Left hindlimb (tissue), 1 donor: Measurements from ENCODE around the gene MSI2.

Experiments
- DNase-seq: peaks from one replicate; pipeline ENCODE4 v3.0.0-alpha.2; 2018

Gene MSI2

DNA sequence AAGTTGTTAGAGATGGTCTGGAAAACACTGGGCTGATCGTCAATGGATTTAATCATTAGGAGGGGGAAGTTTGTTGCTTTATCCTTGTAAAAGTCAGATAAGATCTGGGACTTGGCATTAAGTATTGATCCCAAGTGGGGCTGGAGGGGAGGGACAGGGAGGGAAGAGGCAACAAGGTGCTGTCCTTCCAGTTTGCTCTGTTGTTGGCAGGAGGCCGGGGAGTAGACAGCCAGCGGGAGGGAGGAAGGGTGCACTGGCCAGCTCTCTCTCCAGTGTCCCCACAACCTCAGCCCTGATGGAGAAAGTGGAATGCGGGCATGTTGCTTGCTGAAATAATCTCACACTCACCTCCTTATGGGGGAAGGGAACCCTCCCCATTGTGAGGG, 278.5 kb downstream of the MSI2 start:
- no peak for DNase-seq

DNA sequence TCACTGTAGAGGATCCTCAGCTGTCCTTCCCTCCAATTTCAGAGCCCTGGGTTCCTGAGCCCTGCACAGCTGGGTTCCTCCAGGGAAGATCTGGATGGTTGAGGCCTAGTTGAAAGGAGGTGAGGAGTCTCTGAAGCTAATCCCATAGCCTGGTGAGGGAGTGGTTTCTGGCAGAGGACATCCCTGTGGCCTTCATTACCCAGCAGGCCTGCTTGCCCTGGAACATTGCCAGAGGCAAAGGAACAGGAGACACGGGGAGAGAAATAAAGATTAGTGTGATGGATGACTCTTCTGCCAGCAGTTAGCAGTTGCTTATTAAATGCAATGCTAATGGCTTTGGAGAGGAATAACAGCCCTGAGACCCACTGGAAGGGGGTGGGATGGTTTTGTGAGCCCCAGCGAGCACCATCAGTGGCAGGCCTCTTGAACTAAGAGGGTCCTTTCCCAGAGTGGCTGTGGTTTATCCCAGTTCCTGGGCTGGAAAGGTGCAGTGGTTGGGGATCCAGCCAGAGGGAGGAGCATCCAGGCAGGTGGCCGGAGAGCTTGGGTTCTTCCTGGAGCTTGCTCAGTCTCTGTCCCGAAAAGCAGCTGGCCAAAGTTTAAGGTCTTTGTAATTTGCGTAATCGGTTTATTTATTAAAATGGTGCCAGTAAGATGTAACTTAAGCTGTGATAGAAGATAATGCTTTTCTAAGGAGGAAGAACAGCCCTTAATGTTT, 279.1 kb downstream of the MSI2 start:
- no peak for DNase-seq

DNA sequence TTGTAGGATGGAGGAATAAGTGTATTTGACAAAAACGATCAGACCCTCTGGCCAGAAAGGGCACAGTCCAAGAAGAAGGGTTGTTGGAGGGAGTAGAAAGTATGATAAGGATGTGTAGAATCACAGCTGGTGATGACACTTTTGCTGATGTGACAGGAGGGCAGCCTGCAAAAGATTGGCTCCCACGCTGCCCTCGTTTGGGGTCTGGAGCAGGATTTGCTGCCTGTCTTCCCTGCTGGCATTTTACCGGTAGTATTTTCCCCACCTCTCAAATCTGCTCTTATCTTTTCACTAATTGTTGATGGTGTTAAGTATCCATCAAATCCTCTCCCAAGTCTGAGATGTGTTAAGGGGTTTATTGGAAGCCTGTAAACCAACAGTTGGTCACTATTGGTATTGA, 280.0 kb downstream of the MSI2 start:
- no peak for DNase-seq

DNA sequence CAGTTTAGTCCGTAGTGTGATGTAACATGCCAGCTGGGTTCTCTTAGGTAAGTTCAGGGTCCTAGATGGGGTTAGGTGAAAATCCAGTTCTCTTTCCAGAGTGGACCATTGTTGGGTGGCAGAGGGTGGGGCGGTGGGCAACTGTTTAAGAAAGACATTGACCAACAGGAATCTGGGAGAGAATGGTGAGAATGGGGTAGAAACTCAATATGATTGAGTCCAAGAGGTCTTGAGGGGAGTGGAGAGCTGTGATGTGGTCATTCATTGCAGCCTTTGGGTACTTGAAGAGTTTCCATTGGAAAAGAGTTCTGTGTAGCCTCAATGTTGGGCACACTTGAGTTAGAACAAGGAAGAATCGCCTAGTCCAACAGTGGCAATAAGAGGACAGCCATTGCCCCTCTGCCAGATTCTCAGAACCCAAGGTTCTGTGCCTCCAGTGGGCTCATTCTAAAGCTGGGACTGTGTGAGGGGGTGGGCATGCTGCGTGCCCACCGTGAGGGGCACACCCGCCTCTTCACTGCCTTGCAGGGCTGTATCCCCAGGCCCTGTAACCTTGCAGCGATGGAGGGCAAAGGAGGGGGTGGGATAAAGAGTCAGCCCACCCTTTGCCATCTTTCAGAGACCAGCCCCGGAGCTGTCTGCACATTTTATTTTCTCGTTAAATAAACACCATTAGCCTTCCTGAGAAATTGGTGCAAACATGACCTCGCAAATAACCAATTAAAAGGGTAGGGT, 280.6 kb downstream of the MSI2 start:
- no peak for DNase-seq

DNA sequence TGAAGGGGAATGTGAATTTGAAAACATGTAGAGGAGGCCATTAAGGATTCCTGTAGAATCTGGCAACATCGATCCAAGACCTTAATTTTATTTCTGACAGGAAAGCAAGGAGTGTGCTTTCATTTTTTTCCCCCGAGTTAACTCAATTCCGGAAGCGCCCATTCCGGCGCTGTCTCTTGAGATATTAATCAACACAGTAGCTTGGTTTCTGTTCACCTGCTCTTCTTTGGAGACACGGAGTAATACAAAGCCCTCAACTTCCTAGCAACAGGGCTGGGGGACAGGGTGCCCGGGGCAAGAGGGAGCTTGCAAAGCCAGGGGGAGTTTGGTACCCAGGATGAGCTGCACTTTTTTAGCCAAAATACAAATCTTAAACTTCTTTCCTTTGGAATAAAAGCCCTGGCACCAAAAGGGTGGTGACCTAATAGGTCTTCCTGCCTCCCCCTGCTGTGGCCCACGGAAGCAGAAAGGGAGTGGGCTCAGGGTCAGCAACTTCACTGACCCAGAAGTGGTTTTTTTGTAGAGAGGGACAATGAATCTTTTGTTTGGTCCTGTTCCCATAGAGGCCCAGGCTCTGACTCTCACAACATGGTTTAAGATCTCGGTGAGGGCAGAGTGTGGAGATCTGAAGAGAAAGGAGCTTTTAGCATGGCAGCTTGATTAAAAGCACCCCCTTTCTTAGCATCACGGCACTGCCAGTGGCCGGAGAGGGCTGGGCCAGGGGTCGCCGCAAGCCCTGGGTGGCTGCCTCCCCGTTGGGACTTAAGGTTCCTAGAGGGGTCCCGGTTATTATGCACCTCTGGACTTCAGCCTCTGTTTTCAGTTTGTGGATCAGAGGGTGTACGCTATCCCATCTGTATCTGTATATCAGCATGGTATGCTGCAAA, 281.4 kb downstream of the MSI2 start:
- no peak for DNase-seq

DNA sequence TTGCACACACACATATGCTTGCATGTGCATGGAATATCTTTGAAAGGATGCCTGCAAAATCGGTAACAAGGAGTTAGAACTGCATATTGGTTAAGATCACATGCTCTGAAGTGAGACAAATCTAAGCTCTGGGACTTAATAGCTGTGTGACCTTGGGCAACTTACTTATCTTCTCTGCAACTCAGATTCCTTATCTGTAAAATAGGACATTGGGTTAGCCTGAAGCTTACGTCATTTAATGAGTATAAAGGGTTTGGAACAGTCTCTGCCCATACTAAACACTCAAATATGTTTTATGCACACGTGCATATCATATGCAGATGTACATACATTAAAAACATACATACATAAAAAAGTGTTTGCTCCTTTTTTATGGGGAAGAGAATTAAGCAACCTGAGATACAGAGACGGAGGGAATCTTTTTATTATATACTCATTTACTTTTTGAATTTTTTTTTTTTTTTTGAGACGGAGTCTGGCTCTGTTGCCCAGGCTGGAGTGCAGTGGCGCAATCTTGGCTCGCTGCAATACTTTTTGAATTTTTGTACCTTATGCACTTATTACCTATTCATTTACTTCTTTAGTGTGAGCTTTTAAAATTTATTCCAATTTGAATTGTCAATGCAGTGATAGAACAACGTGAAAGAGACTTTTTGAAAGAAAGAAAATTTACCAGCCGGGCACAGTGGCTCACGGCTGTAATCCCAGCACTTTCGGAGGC, 282.6 kb downstream of the MSI2 start:
- no peak for DNase-seq

DNA sequence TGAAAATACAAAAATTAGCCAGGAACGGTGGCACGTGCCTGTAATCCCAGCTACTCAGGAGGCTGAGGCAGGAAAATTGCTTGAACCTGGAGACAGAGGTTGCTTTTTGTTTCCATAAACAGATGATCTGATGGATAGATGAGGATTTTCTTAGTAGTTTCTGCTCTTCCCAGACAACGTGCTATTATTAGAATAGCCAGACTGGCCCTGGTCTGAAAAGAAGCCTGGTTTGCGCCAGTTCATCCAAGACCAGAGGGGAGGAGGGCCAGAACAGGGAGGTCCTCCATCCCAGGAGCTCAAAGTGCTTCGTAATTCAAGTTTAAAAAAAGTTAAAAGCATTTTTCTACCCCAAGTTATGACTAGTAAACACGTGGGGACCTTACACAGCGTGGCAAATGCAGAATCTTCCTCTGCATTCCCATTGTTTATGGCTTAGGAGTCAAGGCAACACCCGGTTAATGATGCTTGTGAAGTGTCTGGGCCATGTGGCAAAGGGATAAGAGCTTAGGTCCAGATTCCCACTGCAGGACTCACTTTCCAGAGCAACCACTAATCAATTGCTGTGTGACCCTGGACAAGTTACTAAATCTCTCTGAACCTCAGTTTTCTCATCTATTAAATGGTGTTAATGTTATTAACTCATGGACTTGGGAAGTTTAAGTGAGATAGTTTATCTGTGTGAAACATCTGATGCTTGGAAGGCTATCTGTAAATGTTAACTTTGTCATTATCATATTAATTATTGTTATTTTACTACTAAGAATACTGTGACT, 283.4 kb downstream of the MSI2 start:
- no peak for DNase-seq

DNA sequence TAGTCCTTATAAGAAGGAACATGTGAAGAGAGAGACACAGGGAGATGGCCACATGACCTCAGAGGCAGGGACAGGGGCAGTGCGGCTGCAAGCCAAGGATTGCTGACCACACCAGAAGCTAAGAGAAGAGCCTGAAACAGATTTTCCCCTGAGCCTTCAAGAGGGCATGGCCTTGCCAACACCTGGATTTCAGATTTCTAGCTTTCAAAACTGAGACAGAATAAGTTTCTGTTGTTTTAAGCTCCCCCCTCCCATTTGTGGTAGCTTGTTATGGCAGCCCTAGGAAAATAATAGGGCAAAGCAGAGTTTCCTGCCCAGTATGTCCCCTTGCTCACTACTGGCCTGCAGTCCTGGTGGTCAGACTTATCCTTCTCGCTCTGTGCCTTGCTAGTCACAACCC, 284.3 kb downstream of the MSI2 start:
- DNase-seq: no peak

DNA sequence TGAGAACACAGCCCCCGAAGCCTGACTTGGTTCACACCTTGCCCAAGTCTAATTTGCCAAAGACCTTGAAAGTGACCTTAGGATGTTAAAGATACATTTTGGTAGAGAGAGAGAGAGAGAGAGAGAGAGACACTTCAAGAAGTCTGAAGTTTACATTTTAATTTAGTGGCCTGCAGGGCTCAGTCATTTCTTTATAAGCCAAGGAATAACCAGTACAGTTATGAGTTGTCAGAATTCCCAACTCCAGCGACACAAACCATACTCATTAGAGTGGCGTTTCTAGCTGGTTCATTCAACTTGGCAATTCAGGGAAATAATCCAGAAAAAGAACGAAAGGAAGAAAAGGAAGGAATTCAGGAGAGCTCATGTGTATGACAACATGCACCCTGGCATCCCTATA, 284.7 kb downstream of the MSI2 start:
- no peak for DNase-seq

DNA sequence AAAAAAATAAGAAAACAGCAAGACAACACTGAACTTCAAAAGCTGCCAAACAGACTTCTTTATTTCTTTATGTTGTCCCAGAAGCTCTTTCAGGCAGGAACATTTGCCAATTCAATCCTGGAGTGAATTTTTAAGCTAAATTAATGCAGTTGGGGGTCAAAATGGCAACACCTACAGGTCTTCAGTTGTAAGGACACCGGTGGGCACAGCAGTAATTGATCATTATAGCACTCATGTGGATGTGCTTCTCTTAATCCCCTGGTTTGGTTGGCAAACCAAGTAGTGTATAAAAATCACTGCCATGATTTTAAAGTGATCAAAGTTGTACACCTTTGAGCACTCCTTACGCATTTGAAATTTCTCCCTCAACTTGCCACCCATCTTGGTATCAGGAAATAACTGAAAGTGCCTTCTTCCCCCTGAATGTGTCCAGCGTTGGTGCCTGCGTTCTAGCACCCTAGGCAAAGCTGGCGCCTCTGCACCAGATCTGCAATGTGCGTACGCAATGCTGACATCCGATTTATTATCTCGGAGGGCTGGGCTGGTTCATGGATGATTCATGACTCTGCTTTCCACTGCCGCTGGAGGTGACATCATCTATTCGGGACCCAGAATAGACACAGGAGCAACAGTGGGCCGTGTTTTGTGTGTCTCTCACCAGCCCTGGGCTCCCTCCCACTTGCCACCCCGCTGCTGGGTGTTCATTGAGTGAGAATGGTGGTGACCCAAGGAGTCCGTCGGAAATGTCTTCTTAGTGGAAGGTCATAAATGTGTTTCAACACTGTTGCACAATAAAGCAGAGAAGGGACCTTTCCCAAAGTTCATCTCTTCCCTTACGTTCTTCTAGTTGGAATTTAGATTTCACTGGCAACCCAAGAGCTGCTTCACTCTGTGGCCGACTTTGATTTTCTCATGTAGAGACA, 285.4 kb downstream of the MSI2 start:
- no peak for DNase-seq

DNA sequence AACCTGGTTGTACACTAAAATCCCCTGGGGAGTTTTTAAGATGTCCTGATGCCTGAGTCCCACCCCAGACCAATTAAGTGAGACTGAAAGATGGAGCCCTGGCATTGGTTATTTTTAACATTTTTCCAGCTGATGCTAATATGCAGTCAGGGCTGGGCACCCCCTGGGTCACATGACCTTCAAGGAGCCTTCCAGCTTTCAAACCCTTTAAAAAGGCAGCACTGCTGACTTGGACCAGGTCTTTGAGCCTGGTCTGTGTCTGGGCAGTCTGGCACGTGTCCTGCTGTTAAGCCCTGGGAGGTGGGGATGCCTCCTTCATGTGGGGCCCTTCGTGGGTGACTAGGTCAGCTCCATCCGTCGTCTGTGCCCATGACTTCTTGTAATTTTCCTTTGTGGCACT, 286.2 kb downstream of the MSI2 start:
- no peak for DNase-seq

DNA sequence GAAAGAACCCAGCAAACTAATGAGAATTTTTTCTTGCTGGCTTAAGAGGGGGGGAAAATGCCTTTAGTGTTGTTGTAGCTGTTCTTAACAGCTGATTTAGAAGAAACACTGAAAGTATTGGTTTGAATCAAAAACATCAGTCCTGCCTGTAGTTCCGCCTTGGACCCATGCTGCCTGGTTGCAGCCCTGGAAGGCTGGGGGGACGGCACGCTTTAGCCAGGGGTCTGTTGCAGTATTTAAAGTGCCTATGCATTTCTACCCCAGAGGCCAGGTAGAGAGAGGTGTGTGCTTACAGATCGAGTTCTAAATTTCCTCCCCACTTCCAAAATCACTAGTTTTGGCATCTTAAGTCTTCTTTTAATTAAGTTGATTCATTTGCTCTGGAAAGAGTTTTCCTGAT, 286.9 kb downstream of the MSI2 start:
- no peak for DNase-seq

DNA sequence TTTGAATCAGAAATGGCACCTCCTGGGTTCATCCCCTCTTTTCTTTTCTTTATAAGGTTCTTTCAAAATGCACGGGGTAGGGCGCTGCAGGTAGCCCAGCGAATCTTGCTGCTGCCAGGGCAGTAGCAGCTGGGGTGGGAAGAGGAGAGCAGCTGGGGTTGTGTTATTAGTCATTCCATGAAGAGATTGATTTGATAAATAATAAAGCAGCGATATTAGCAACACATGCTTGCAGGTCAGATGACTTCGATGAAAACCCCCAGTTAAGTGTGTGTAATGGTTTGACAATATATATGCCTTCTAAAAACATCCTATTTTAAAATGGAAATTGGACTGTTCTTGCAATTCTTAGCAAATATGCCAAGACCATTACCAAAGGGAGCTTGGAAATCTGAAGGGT, 288.1 kb downstream of the MSI2 start:
- no peak for DNase-seq

DNA sequence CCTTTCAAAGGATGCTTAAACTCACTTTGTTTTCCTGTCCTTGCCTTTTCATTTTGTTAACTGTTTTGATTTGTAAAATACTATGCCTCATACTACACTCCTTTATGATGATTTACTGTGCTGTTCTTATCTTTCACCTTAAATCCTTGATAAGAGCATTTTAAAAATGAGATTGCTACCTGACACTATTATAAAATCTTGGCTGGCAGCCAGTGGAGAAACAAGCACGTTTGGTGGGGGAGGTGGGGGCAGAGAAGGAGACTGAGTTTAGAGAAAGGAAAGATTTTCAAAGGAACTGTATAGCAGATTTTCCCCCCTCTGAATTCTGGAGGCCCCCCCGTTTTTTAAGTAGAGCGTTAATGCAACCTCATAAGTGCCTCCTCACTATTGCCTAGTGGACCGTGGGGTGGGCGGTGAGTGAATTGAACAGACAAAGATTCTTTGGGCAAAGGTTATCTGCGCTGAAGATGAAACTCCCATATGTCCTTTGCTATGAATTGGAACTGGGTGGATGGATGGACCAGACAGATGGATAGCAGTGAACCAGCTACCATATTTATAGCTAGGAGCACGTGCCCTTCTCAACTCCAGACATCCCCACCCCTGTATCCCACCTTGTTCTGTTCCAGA, 288.6 kb downstream of the MSI2 start:
- DNase-seq: no peak

DNA sequence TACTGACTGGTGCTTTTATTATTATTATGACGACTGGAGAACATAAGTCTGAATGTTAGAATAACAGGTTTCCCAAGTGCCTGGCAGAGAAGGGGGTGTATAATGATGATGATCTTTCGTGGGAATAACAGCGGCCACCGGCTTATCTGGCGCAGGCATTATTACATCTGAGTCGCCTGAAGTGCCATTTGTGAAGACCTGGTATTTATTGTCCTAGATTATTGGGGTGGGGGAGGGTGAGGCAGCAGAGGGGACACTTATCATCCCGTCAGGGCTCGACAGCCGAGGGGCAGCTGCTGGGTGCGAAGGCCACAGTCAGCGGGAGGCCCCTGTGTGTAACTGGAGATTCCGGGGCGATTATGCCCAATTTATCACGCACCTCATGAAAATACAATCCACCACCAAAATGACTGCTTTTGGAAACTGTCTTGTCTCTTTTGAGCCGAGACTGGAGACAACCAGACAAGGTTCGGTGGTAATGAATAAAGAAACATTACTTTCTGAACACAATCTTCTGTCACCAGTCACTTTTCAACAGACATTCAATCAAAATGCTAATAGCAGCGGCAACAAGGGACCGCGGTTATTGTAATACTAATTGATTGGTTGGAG, 289.5 kb downstream of the MSI2 start:
- DNase-seq: no peak

DNA sequence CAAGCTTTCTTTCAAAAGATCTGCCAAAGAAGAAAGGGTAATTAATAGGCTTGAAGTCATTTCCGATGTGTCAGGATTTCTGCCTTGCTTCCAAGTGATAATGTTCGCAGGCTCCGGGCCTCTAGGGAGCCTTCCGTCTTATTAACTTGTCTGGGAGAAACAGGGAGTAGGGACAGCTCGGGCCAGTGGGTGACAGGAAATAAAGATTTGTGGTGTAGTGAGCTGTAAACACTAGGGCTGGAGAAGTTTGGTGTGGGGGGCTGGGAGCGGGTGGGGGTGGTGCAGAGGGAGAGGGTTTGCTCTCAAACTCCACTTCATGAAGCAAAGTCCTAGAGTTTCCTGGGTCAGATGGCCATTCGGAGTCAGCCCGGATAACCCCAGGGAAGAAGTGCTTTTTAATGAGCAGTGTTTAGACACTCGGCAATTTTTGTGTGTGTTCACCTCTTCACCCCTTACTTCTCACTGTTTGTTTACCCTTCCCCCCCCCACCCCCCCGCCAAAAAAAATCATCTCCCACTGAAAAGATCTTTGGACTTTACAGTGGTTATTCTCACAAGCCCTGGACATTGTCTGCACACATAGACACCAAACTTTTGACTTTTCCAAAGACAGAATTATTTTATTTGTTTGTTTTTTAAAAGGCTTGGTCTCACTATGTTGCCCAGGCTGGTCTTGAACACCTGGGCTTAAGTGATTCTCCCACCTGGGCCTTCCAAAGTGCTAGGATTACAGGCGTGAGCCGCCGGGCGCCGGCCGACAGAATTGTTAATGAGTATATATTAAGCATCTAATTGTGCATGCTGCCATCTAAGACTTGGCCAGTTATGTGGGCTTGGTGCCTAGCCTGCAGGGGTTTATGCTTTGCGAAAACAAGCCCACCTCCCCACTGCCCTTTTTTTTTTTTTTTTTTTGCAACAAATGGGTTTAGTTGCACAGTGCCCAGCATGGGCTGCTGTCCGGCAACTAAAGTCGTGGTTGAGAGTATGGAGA, 292.4 kb downstream of the MSI2 start:
- no peak for DNase-seq

DNA sequence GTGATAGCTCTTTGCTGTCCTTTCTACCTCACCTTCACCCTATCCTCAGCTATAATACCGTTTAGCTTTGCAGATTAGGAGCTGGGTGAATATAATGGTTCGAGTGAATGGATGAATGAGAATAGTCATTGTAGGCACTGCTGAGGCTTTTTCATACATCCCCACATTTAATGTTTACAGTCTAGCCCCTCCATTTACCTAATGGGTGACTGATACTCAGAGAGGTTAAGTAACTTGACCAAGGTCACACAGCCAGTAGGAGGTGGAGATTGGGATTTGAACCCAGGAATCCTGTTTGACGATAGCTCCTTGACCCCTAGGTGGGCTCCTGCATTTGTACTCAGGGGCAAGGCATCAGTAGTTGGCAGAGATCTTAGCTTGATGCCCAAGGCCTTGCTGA, 293.1 kb downstream of the MSI2 start:
- DNase-seq: no peak

DNA sequence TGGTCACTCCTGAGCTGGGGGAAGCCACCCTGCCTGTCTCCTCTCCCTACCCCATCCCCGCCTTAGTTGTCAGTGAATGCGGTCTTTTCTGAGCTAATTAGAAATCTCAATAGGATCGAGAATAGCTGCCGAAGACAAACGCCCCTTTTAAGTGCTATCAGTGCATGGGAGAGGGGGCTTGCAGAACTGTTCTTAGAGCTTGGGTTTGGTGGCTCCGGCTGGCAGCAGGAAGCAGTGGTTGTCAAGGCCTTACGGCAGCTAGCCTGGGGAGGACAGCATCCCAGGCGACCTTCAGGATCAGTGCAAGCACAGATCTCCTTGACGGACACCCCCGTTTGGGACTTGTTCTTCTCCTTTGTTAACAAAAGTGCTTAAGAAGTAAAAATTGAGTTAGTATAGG, 293.7 kb downstream of the MSI2 start:
- DNase-seq: no peak
